ENCODE data around the gene CNTNAP2. TPM values are rescaled to one million over a fixed set of nuclear protein-coding genes. Genes with fewer than 3 reads are reported as not detected.

Gene CNTNAP2
- total RNA-seq, 2 donors from 2014 or later: 4.4 to 8.5 TPM

- no peaks in the 10 kb centered on the region for H3K4me1 ChIP-seq
- no peak for TF ChIP-seq CTCF (IDR thresholded peaks at IDR 0.05)
- H3K9ac ChIP-seq (ENCODE audit: low read depth in 2 of 2, low read length in 2 of 2): no peak overlapping the region
- intact Hi-C loops (cut with DNase I): no loop called here
- no peaks in the 10 kb centered on the region for H3K27me3 ChIP-seq
- H3K4me3 ChIP-seq: no peak overlapping the region
- no peaks in the 10 kb centered on the region for H3K9me3 ChIP-seq
- H3K27ac ChIP-seq: no peak overlapping the region
- H3K36me3 ChIP-seq: no peaks in the 10 kb centered on the region
- no peak for DNase-seq
Observed at GRCh38 chr7:147413557-147413870, 1296.9 kb downstream of the CNTNAP2 start.

DNA sequence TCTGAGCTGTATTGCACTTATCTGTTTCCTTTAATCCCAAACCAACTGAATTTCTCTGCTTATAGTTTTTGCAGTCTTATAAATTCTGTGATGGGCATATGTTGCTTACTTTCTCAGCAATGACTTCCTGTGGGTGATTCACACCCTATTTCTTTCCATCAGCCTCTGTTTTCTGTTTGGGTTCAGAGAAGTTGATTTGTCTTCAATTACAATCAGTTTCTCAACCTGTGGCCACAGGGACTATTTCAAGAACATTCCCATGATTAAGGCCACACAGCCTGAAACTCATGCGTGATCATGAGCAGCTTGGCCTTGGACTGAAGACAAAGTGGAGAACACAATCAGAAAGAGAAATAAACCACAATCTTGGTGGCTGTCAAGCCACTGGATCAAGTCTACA, 1299.4 kb downstream of the CNTNAP2 start:
- Histone ChIP-seq H3K9me3 (no peaks in the 10 kb centered on the region), H3K27me3 (no peaks in the 10 kb centered on the region), H3K4me1 (no peaks in the 10 kb centered on the region), H3K27ac (no peak overlapping the region), H3K9ac (ENCODE audit: low read depth in 2 of 2, low read length in 2 of 2) (no peak overlapping the region), H3K4me3 (no peak overlapping the region), H3K36me3 (no peaks in the 10 kb centered on the region)
- intact Hi-C loops (cut with DNase I): no loop called here
- DNase-seq: no peak
- TF ChIP-seq CTCF (IDR thresholded peaks at IDR 0.05): no peak

GRCh38 chr7:147418966-147419365, 1302.4 kb downstream of the CNTNAP2 start:
- no peak for TF ChIP-seq CTCF (IDR thresholded peaks at IDR 0.05)
- Histone ChIP-seq H3K36me3 (no peaks in the 10 kb centered on the region), H3K9ac (ENCODE audit: low read depth in 2 of 2, low read length in 2 of 2) (no peak overlapping the region), H3K4me3 (no peak overlapping the region), H3K4me1 (no peaks in the 10 kb centered on the region), H3K27ac (no peak overlapping the region), H3K9me3 (no peaks in the 10 kb centered on the region), H3K27me3 (no peaks in the 10 kb centered on the region)
- intact Hi-C loops (cut with DNase I): no loop called here
- no peak for DNase-seq

DNA sequence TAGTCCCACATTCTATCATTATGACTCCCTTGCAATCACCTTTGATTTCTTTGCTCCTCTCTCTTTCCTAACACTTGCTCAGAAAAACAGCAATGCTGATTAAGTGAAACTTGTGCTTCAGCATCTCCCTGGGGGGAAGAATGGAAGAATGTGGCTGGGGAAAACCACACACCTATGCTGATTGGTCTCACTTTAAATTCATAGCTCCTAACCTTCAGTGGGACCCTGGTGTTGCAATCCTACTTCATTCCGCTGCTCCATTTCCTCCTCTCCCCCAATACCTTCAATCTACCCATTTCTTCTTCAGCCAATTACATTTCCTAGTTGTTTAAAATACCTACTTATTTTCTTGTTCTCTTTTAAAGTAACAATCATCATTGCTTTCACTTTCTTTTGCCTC, 1307.3 kb downstream of the CNTNAP2 start:
- no peak overlapping the region for H3K27ac ChIP-seq
- H3K9me3 ChIP-seq: no peaks in the 10 kb centered on the region
- no peak for TF ChIP-seq CTCF (IDR thresholded peaks at IDR 0.05)
- no peaks in the 10 kb centered on the region for H3K36me3 ChIP-seq
- intact Hi-C loops (cut with DNase I): no loop called here
- H3K4me1 ChIP-seq: no peaks in the 10 kb centered on the region
- H3K27me3 ChIP-seq: no peaks in the 10 kb centered on the region
- H3K4me3 ChIP-seq: no peak overlapping the region
- no peak for DNase-seq
- no peak overlapping the region for H3K9ac ChIP-seq (ENCODE audit: low read depth in 2 of 2, low read length in 2 of 2)

- no peak for TF ChIP-seq CTCF (IDR thresholded peaks at IDR 0.05)
- H3K4me1 ChIP-seq: no peaks in the 10 kb centered on the region
- no peak for DNase-seq
- intact Hi-C loops (cut with DNase I): no loop called here
- H3K9ac ChIP-seq (ENCODE audit: low read depth in 2 of 2, low read length in 2 of 2): no peak overlapping the region
- no peak overlapping the region for H3K4me3 ChIP-seq
- no peaks in the 10 kb centered on the region for H3K9me3 ChIP-seq
- H3K36me3 ChIP-seq: no peaks in the 10 kb centered on the region
- H3K27me3 ChIP-seq: no peaks in the 10 kb centered on the region
- H3K27ac ChIP-seq: no peak overlapping the region
Observed at GRCh38 chr7:147428075-147428474, 1311.5 kb downstream of the CNTNAP2 start.

DNA sequence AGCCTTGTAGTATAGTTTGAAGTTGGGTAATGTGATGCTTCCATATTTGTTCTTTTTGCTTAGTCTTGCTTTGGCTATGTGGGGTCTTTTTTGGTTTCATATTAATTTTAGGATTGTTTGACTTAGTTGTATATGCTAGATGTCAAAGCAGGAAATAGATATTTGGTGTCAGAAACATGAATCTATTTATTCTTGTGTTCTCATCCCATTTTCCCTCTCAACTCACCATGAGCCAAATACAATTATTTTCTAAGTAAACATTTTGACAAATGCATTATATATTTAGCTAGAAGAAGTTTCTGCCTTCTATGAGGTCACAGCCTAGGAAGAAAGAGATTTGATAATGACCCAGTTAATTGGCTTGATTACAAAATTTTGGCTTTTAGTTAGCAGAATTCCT, 1313.4 kb downstream of the CNTNAP2 start:
- no peaks in the 10 kb centered on the region for H3K27me3 ChIP-seq
- H3K9me3 ChIP-seq: no peaks in the 10 kb centered on the region
- intact Hi-C loops (cut with DNase I): no loop called here
- H3K9ac ChIP-seq (ENCODE audit: low read depth in 2 of 2, low read length in 2 of 2): no peak overlapping the region
- no peak for TF ChIP-seq CTCF (IDR thresholded peaks at IDR 0.05)
- H3K36me3 ChIP-seq: no peaks in the 10 kb centered on the region
- H3K4me3 ChIP-seq: no peak overlapping the region
- DNase-seq: no peak
- H3K27ac ChIP-seq: no peak overlapping the region
- H3K4me1 ChIP-seq: no peaks in the 10 kb centered on the region
